ENCODE measurements around the gene USH2A.

The USH2A gene

GRCh38 chr1:215645861-215646260 lies 777.4 kb downstream of the USH2A start:
- no peak for DNase-seq (ENCODE audit: low read depth in 2 of 2)

- DNase-seq (ENCODE audit: low read depth in 2 of 2): no peak
These were observed 778.1 kb downstream of the USH2A start for GRCh38 chr1:215645182-215645581.

- no peak for DNase-seq (ENCODE audit: low read depth in 2 of 2)
These were observed 779.5 kb downstream of the USH2A start for GRCh38 chr1:215643592-215644321.

- DNase-seq (ENCODE audit: low read depth in 2 of 2): no peak
These were observed 782.7 kb downstream of the USH2A start for GRCh38 chr1:215640429-215641148.

- DNase-seq (ENCODE audit: low read depth in 2 of 2): peak in 1 of 2 experiments; percentile 14
These were observed 786.1 kb downstream of the USH2A start for GRCh38 chr1:215637041-215637573.

GRCh38 chr1:215636258-215636965 lies 786.8 kb downstream of the USH2A start:
- peak; percentile 20 to 34 for DNase-seq (ENCODE audit: low read depth in 2 of 2)

GRCh38 chr1:215635827-215636226 lies 787.4 kb downstream of the USH2A start:
- no peak for DNase-seq (ENCODE audit: low read depth in 2 of 2)

GRCh38 chr1:215631489-215631888 lies 791.8 kb downstream of the USH2A start:
- DNase-seq (ENCODE audit: low read depth in 2 of 2): no peak

- DNase-seq (ENCODE audit: low read depth in 2 of 2): no peak
These were observed 792.2 kb downstream of the USH2A start for GRCh38 chr1:215631040-215631439.

- no peak for DNase-seq (ENCODE audit: low read depth in 2 of 2)
These were observed 797.3 kb downstream of the USH2A start for GRCh38 chr1:215625949-215626348.

- no peak for DNase-seq (ENCODE audit: low read depth in 2 of 2)
These were observed 800.1 kb downstream of the USH2A start for GRCh38 chr1:215623162-215623561.

GRCh38 chr1:215617979-215618378 lies 805.3 kb downstream of the USH2A start:
- DNase-seq (ENCODE audit: low read depth in 2 of 2): no peak

- DNase-seq (ENCODE audit: low read depth in 2 of 2): no peak
These were observed 810.9 kb downstream of the USH2A start for GRCh38 chr1:215612391-215612790.

- no peak for DNase-seq (ENCODE audit: low read depth in 2 of 2)
These were observed 814.6 kb downstream of the USH2A start for GRCh38 chr1:215608646-215609045.

- no peak for DNase-seq (ENCODE audit: low read depth in 2 of 2)
These were observed 815.8 kb downstream of the USH2A start for GRCh38 chr1:215607412-215607811.

- no peak for DNase-seq (ENCODE audit: low read depth in 2 of 2)
These were observed 816.6 kb downstream of the USH2A start for GRCh38 chr1:215606564-215607168.

GRCh38 chr1:215606036-215606435 lies 817.2 kb downstream of the USH2A start:
- DNase-seq (ENCODE audit: low read depth in 2 of 2): no peak

- DNase-seq (ENCODE audit: low read depth in 2 of 2): no peak
These were observed 818.1 kb downstream of the USH2A start for GRCh38 chr1:215605011-215605621.

- DNase-seq (ENCODE audit: low read depth in 2 of 2): no peak
These were observed 819.9 kb downstream of the USH2A start for GRCh38 chr1:215603319-215603718.

- no peak for DNase-seq (ENCODE audit: low read depth in 2 of 2)
These were observed 822.0 kb downstream of the USH2A start for GRCh38 chr1:215601276-215601675.

GRCh38 chr1:215600867-215601266 lies 822.4 kb downstream of the USH2A start:
- no peak for DNase-seq (ENCODE audit: low read depth in 2 of 2)
